Gastrocnemius medialis (tissue), 4 donors: Measurements from ENCODE around the gene TMEM81.

ENCODE experiments used
- CTCF ChIP-seq, 5 experiments: fragments of 450-650 bp in 3 of 5; fragments of 200-600 bp in 2 of 5; sonication (generic) in 2 of 5; IDR thresholded peaks in 4 of 5; conservative IDR thresholded peaks in 1 of 5; 1 replicate in 4 of 5; 2 replicates in 1 of 5; pipeline ENCODE4 v1.5.1; 2016 to 2019; ENCODE audit warnings: antibody characterized with exemption in 5 of 5, mild to moderate bottlenecking in 3 of 5, moderate library complexity in 3 of 5
- POLR2A ChIP-seq, 2 donors: fragments of 450-650 bp; IDR thresholded peaks; one replicate each; pipeline ENCODE4 v1.6.1; 2017; ENCODE audit warnings: antibody characterized with exemption in 2 of 2, mild to moderate bottlenecking in 2 of 2, moderate library complexity in 2 of 2

GRCh38 chr1:205124726-205125125 is 40.5 kb upstream of the TMEM81 start:
- TF ChIP-seq CTCF (IDR thresholded peaks at IDR 0.05 in 4 of 5, conservative IDR thresholded peaks at IDR 0.05 in 1 of 5) (no peak), POLR2A (IDR thresholded peaks at IDR 0.05) (no peak)
